ENCODE measurements around the gene CTPS1.
A peak's percentile ranks its signal among the peaks of the same experiment; 100 is the strongest.

Gene CTPS1

DNA sequence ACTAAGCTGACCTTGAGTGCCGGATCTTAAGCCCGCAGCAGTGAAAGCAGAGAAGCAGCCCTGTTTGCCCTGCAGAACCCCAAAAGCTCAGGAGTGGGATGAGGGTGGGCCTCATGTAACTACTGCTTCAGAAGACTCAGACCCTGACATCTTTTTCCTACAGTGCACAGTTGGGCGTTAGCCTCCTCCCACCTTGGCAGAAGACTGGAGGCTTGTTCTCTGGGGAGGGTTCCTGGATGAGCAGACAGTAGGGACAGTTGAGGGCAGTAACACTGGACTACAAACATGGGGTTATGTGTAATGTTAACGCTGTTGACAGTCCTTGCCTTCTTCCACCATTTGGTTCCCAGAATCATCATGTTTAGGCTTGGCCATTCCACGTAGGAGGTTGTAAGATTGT lies 9.6 kb downstream of the CTPS1 start:
- no peak for DNase-seq (ENCODE audit: low spot score)

DNA sequence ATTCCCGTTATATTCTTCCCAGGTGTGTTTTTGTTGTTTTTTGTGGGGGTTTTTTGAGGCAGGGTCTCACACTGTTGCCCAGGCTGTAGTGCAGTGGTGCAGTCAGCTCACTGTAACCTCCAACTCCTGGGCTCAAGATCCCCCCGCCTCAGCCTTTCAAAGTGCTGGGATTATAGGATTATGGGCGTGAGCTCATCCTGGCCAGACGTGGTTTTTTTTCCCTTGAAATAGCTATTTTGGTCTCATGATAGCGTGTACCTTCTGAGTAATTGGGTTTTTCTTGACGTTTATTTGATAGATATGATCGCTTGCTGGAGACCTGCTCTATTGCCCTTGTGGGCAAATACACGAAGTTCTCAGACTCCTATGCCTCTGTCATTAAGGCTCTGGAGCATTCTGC lies 17.6 kb downstream of the CTPS1 start:
- DNase-seq (ENCODE audit: low spot score) = peak; percentile 51

DNA sequence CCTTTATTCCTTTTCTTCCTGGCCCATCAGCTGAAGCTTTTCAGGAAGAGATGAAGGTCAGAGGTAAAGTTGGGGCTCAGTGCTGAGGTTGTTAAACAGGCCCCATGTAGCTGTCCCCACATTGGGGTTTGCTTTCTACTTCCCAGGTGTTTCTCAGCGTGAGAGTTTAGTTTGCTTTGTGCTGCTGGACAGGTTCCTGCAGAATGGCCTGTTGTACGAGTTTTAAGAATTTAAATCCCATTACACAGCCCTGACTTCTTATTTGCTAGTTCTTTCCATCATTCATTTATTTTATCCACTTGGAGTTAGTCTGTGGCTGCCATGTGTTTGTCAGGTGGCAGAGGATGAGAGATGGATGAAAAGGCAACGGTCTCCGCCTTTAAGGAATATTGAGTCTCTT lies 19.2 kb downstream of the CTPS1 start:
- DNase-seq (ENCODE audit: low spot score) = no peak

DNA sequence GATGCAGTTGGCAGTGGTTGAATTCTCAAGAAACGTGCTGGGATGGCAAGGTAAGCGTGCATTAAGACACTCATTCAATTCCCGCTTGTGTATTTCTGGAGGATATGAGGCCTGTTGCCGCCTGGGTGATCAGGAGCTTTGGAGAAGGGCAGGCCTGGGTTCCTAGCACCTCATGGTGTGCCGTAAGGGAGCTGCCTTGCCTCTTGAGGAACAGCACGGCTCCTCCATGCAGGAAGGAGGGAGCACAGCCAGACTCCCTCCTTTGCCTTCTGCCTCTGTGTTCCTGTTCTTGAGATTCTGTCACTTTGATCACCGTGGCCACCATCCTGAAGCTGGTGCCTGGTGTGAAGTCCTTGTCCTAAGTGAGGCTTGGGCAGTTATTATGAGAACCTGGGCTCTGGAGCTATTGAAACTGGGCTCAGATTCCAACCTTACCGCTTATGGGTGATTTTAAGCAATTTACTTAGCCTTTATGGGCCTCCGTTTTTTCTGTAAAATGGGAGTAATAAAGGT lies 23.7 kb downstream of the CTPS1 start:
- DNase-seq (ENCODE audit: low spot score) = no peak

DNA sequence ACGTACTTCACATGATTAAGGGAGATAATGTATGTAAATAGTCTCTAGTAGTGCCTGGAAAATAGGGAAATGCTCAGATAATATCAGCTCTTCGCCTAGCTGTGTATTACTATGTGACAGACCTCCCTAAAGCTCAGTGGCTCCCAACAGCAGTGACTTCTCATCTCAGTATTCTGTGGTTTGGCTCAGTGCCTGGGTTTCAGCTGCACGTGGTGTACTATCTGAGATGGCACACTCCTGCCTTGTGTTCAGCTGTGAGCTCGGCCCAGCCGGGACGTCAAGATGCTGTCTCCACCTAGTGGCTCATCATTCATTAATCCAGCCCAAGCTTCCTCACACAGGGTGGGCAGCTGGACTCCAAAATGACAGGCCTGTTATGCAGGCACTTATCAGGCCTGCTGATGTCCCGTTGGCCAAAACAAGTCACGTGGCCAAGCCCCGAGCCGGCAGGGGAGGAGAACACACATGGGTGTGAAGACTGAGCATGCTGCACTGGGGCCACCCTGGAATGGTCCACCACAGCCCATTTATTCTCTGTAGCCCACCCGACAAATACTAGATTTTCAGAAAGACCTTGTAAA lies 24.2 kb downstream of the CTPS1 start:
- no peak for DNase-seq (ENCODE audit: low spot score)

DNA sequence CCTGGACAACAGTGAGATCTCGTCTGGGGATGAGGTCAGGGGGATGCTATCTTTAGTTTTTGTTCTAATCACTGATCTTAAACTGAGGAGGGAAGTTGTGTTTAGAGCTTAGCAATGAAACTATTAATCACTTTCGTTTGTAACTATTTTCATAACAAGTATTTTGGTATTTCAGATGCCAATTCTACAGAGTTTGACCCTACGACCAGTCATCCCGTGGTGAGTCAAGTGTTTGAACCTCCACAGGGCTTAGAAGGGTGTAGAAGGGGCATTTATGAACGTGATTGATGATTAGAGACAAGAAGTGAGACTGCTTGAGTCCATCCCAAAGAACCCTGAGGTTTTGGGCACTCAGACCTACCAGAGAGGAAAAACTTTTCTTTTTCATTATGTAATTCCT lies 26.4 kb downstream of the CTPS1 start:
- DNase-seq (ENCODE audit: low spot score) = no peak

DNA sequence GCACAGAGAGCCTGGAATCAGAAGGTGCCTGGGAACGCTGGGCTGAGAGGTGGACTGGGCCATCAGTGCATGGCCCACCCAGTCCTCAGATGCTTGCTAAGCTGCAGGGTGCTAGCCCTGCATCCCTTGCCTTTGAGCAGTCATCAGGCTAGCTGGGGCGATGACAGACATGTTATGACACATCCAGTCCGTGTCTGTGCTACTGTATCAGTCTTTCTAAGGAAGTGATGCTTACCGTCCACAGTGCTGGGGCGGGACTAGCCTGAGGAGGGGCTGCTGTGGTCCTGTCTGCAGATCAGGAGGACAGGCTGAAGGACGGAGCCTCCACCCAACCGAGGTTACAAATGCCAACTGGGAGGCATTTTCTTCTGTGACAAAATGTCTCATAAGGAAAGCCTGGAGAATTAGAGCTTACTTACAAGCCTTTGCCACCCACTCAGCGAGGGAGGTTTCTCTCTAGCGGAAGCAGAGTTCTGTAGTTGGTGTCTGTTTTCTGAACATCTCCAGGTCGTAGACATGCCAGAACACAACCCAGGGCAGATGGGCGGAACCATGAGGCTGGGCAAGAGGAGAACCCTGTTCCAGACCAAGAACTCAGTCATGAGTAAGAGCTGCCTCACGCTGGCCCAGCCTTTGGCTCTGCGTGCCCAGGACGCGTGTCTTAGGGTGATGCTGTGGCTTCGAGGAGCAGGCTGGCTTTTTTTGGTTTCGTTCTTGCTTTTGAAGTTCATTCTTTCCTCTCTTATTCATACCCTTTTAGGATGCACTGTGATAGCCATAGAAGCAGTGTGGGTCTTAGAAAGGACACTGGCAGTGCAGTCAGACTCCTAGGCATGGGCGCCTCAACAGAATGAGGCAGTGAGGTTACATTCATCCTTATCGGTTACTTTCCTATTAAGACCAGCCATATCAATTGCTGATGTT lies 27.7 kb downstream of the CTPS1 start:
- DNase-seq (ENCODE audit: low spot score) = no peak

DNA sequence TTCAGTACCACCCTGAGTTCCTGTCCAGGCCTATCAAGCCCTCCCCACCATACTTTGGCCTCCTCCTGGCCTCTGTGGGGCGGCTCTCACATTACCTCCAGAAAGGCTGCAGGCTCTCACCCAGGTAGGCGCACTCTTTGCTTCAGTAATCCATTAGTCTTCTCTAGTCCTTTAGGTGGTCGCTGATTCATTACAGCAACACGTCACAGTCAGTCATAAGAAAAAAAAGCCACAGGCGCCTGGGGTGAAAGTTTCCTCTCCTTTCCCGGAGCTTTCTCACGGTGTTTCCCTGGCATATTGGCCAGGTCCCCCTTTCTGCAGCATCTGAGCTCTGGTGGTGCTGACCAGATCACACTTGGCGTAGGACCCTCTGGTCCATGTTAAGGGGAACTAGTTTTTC lies 30.0 kb downstream of the CTPS1 start:
- DNase-seq (ENCODE audit: low spot score) = no peak

DNA sequence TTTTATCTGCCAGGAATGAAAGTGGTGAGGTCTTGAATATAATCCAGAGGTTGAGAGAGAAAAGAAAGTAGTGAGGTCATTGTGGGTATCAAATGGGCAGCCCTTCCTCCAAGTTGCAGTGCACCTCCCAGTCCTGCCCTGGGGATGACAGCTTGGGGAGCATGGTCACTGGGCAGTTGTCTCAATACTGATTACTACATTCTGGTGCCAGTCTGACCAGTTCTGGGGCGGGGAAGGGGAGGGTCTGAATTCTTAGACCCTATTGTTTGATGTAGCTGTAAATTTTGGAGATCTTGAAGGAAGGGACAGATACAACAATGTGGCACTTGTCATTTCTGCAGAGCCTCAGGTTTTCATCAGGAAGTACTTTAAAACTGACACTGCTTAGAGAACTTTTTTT lies 30.8 kb downstream of the CTPS1 start:
- DNase-seq (ENCODE audit: low spot score) = no peak

DNA sequence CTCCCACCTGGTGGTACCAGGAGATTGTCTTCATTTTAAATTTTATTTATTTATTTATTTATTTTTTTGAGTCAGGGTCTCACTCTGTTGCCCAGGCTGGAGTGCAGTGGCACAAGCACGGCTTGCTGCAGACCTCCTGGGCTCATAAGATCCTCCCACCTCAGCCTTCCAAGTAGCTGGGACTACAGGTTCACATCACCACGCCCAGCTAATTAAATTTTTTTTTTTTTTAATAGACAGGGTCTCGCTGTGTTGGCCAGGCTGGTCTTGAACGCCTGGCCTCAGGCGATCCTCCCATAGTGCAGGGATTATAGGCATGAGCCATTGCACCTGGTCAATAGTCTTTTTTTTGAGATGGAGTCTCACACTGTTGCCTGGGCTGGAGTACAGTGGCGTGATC lies 33.5 kb downstream of the CTPS1 start:
- no peak for DNase-seq (ENCODE audit: low spot score)

DNA sequence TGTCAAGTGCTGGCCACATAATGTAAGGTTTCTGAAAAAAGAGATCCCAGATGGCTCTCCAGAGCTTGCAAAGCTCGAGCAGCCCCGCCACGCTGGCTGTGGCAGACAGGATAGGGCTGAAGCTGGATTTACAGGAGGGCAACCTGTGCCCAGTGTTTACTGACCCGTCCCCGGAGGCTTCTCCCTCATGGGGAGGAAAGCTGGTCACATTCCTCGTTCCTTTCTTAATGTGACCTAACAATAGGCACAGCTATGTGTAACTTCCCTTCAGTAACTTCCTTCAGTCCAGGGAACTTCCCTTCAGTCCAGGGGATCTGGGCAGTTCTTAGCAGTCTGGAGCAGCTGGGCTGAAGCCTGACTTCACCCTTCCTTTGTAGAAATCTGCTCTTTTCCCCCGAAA lies 34.3 kb downstream of the CTPS1 start:
- DNase-seq (ENCODE audit: low spot score) = no peak

DNA sequence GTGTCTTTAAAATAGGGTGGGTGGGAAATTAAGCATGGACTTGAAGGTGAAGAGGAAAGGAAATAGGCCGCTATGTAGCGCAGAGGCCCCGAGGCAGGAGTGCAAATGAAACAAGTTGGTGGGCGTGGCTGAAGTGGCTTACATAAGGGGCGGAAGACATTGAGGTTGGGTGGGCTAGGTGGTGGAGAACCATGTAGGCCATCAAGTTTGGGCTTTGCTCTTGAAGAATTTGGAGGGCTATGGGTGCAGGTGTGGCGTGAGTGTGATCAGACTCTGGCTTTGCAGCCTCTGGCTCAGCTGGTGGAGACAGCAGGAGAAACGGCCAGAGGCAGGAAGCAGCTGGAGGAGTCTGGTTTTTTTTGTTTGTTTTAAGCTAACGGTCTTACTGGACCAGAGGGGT lies 35.4 kb downstream of the CTPS1 start:
- no peak for DNase-seq (ENCODE audit: low spot score)

DNA sequence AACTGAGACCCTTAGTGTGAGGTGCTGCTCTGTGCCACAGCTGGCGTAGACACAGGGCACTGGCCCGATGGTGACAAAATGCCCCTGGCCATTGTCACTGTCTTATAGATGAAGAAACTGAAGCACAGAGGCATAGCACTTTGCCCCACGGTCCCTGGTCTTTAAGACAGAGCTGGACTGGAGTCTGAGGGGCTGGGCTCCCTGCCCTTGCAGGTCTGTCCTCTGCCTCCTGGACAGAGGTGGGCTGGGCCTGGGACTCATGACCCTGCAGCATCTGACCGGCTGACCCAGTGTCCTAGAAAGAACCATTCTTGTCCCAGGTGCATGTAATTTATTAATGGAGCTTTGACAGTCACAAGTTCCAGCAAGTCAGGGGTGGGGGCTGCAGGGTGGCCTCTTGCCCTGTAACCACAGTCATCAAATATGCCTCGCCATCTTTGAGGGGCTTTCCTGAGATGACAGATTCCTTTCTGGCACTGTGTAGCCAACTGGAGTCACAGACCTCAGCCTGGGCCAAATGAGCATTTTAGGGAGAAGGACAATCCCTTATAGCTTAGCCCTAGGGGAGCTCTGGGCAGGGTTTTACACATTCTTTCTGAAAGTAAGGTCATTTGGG lies 35.9 kb downstream of the CTPS1 start:
- DNase-seq (ENCODE audit: low spot score) = no peak

DNA sequence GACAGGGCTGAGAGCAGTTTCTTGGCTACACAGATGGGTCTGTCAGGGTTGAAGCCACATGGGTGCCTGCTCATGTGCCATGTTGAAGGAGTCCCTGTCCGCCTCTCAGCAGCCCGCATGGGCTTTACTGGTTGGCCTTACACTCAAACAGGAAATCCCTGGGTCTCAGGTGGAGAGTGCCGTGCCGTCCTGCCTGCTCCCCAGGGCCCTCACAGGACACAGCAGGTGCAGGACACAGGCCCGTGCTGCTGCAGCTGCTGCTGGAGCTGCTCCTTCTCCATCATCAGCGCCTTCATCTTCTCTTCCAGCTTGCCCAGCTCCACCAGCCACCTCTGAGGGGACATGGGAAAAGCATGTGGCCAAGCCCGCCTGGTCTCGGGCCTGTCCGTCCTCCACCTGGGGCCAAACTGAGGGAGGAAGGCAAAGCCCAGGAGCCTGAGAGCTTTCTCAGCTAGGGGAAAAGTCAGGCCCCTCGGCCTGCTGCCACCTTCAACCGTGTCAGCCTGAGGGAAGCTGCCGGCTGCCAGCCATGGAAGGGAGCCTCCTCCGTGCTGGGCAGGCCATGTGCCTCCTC lies 36.5 kb downstream of the CTPS1 start:
- no peak for DNase-seq (ENCODE audit: low spot score)

DNA sequence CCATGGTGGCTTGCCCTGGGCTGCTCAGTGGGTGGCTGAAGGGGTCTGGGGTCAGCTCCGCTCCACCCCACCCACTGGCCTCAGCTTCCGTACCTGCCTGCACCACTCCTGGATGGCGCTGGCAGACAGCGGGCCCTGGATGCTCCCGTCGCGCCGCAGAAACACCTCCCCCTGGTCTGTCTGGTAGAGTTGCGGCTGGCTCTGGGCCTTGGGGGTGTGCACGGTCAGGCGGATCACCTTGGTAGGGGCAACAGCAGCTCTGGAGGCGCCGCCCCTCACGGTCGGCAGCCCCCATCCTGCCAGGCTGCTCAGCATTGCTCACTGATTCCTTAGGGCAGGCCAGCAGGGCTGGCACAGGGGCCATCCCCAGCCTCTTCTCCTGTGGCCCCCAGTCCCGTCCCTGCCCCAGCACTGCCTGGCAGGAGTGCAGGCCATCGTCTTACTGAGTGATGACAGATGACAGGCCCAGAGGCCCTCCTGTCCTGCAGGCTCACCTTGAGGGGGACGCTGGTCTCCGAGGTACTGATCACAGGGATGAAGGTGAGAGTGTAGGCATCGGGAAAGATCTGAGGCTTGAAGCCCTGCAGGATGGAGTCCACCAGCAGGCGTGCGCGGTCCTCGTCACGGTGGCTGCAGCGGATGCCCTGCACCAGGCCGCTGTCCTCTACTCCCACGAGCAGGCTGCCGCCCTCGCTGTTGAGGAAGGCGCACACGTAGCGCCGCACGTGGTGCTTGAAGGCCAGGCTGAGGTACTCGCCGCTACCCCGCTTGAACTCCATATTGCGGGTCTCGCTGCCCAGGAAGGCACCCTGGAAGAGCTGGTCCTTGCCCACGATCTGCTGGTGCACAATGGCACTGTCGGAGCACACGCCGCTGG lies 37.9 kb downstream of the CTPS1 start:
- no peak for DNase-seq (ENCODE audit: low spot score)

DNA sequence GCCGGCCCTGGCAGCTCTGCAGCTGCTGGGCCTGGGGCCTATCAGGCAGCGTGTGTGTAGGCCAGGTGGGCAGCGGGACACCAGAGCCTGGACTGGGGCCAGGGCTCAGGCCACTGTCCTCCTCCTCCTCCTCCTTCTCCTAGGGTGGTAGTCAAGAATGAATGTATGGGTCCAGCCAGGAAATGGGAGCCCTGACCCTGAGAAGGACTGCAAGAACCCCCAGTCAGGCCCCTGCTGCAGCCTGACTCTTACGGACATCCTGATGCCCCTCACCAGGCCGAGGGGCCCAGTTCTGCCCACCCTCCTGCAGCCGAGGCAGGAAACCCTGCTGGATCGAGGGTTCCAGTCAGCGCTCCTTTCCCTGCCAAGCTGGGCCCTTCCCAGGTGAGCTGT lies 38.5 kb downstream of the CTPS1 start:
- no peak for DNase-seq (ENCODE audit: low spot score)

DNA sequence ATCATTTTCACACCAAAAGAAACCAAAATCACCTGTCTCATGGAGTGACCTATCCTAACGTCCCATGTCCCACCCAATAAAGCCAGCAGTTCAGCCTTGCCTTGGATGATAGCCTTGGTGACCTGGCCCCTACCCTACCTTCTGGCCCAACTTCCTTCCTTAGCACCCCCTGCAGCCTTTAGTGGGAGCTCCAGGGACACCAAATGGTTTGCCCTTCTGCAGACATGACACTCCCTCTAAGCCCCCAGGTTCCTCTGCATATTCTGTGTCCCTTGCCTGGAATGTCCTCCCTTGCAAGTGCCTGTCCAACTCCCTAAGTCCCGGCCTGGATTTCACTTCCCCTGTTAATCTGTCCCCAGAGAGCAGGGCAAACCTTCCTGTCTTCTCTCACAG lies 39.9 kb downstream of the CTPS1 start:
- DNase-seq (ENCODE audit: low spot score) = no peak

DNA sequence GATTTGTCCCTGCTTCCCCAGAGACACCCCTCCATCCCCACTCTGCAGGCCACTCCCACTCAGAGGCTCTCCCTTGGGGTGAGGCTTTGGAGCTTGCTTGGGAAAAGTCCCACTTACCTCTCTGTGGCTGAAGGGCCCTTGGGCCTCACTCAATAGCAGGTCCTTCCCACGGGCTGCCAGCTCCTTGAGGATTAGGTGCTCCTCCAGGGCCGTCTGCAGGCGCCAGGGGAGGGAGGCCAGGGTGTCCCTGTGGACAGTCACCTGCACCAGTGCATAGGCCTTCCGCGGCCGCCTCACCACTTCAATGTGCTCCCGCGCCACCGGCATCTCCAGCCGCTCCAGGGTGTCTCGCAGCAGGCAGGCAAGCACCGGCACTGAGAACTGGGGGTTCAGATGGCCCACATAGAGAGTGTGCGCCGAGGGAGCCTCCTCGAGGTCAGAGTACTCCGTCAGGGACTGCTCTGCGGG lies 40.6 kb downstream of the CTPS1 start:
- no peak for DNase-seq (ENCODE audit: low spot score)

DNA sequence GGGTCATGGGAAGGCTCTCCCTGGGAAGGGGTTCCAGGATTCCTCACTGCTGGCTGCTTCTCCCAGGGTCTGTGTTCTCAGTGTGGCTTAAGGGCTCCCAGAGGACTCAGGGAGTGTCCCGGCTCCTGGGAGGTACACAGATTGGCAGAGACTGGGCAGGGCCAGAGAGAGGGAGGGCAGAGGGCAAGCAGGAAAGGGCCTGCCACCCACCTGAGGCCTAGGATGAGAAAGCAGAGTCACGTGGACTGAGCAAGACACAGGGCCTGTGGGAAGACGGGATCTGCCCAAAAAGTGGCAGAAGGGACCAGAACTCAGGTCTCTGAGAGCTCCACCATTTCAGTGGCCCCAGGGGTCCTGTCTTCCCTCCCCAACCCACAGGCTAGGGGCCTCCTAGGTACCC lies 41.2 kb downstream of the CTPS1 start:
- DNase-seq (ENCODE audit: low spot score) = no peak

DNA sequence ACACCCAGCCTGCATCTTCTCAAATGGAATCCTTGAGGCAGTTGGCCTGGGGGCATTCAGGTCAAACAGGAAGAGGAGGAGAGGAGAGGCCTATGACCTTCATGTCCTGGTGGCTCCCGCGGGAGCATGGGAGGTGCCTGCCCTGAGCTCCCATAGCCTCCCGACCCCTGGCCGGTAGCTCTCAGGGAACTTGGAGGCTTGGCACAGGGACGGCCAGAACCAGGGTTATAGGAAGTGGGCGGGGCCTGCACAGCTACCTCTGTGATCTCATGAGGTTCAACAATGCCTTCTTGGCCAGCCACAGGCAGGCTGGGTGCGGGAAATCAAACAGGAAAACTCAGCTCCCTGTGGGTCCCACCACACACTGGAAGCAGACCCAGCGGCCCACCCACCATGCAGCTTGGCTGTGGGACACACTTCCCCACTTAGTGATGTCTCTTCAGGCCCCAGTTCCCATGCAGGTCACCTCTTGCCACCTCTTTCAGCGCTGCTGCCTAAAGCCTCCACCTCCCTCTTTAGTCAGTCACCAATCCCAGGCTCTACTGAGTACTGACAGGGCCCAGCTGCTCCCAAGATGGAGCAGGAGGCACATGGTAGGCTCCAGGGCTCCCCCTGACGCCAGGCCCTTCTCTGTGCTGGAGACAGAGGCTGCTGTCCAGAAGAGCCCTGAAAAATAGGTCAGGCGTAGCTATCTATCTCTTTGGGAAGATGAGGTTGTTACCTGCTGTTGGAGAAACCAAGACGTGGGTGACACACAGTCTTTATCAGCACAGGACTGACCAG lies 42.2 kb downstream of the CTPS1 start, which contains the start of gene SLFNL1:
SLFNL1 (minus strand) TSS at position 200 of the 783 bp plus-strand sequence. CDS start 1,065 bp downstream, outside the sequence.
- peak; percentile 38 for DNase-seq (ENCODE audit: low spot score)
